ENCODE data around the gene WRAP53.
A peak's percentile ranks its signal among the peaks of the same experiment; 100 is the strongest.
"Not testable (repeated sequence)": the region's sequence is repeated elsewhere in the genome, so short reads cannot be mapped to it uniquely, and the experiment has no call there.

The WRAP53 gene

GRCh38 chr17:7687908-7688807 is at the start of gene WRAP53:
WRAP53 (plus strand) TSS chr17:7688477; CDS start chr17:7688649, 172 bp downstream.
- Mint-ChIP-seq H3K36me3 (peaks cover 30% of the 10 kb centered on the region), H3K9me3 (no peaks in the 10 kb centered on the region), H3K27ac (peak within 1 kb of the TSS; percentile 98), H3K27me3 (peaks cover 5% of the 10 kb centered on the region), H3K4me3 (peak within 1 kb of the TSS; percentile 93), H3K4me1 (peaks cover 42% of the 10 kb centered on the region)
- CTCF ChIA-PET, result interaction anchor here (0.6 to 4.1 kb wide), 24 partner anchors 15 to 335 kb away, joined by 3 to 60 read pairs (median 6); partner anchors contain the start of genes FXR2, MPDU1, SAT2 and SENP3
- DNase-seq, result peak; percentile 97

- peaks cover 23% of the 10 kb centered on the region for H3K4me1 Mint-ChIP-seq
- DNase-seq, result no peak
- H3K27ac Mint-ChIP-seq, result no peak overlapping the region
- H3K27me3 Mint-ChIP-seq, result peaks cover 42% of the 10 kb centered on the region
- no peak overlapping the region for H3K4me3 Mint-ChIP-seq
- CTCF ChIA-PET, result interaction anchor here (3.3 kb wide), 1 partner anchor 8 kb away, joined by 19 read pairs; no protein-coding TSS in a partner anchor
- peaks cover 5% of the 10 kb centered on the region for H3K9me3 Mint-ChIP-seq
- H3K36me3 Mint-ChIP-seq, result no peaks in the 10 kb centered on the region
These were observed 47.5 kb upstream of the WRAP53 start for GRCh38 chr17:7640783-7641182.

DNA sequence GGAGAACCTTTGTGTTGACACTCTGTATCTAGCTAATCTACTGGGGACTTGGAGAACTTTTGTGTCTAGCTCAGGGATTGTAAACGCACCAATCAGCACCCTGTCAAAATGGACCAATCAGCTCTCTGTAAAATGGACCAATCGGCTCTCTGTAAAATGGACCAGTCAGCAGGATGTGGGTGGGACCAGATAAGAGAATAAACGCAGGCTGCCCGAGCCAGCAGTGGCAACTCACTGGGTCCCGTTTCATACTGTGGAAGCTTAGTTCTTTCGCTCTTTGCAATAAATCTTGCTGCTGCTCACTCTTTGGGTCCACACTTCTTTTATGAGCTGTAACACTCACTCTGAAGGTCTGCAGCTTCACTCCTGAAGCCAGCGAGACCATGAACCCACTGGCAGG is 46.6 kb upstream of the WRAP53 start:
- peak; percentile 57 for DNase-seq
- not testable (repeated sequence) for H3K36me3 Mint-ChIP-seq, H3K9me3 Mint-ChIP-seq
- CTCF ChIA-PET, result interaction anchor here (3.3 kb wide), 1 partner anchor 9 kb away, joined by 19 read pairs; no protein-coding TSS in a partner anchor
- peaks cover 23% of the 10 kb centered on the region for H3K4me1 Mint-ChIP-seq
- H3K27ac Mint-ChIP-seq, result peak overlapping the region; percentile 55
- peak overlapping the region; percentile 64 for H3K4me3 Mint-ChIP-seq
- H3K27me3 Mint-ChIP-seq, result peaks cover 38% of the 10 kb centered on the region

DNA sequence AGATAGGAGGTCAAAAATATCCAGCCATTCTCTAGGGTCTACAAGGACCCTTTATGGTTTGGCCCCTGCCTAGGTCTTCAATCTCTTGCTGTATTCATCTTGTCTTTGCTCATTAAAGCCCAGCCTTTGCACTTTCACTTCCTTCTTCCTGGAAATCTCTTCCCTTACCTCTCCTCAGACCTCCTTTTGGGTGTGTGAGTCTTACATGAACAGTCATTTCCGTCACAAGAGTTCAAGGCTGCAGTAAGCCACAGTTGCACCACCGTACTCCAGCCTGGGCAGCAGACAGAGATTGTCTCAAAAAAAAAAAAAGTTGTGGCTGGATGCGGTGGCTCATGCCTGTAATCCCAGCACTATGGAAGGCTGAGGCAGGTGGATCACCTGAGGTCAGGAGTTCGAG is 43.5 kb upstream of the WRAP53 start:
- Mint-ChIP-seq H3K4me1 (peaks cover 24% of the 10 kb centered on the region), H3K27me3 (peaks cover 50% of the 10 kb centered on the region), H3K27ac (peak overlapping the region; percentile 71), H3K36me3 (no peaks in the 10 kb centered on the region), H3K4me3 (no peak overlapping the region), H3K9me3 (peaks cover 5% of the 10 kb centered on the region)
- CTCF ChIA-PET, result no interaction called here
- no peak for DNase-seq

DNA sequence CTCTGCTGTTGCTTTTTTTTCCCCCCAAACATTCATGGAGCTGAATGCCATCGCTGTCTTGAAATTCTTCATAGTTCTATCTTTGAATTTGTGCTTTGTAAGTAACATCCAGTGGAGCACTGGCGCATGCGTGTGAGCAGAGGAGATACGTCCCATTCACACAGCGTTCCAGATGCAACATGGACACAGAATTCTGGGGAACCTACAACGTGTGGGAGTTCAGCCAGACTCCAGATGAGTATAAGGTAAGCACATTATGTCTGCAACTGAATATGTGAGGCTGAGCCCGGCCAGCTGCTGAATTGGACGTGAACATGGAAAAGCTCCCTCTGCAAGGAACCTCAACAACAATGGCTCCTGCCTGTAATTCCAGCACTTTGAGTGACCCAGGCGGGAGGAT is 41.8 kb upstream of the WRAP53 start:
- peaks cover 4% of the 10 kb centered on the region for H3K9me3 Mint-ChIP-seq
- peaks cover 36% of the 10 kb centered on the region for H3K4me1 Mint-ChIP-seq
- peaks cover 60% of the 10 kb centered on the region for H3K27me3 Mint-ChIP-seq
- CTCF ChIA-PET, result no interaction called here
- H3K4me3 Mint-ChIP-seq, result no peak overlapping the region
- H3K36me3 Mint-ChIP-seq, result no peaks in the 10 kb centered on the region
- H3K27ac Mint-ChIP-seq, result no peak overlapping the region
- DNase-seq, result no peak

- Mint-ChIP-seq H3K27me3 (peaks cover 60% of the 10 kb centered on the region), H3K9me3 (no peaks in the 10 kb centered on the region), H3K4me1 (peaks cover 31% of the 10 kb centered on the region), H3K27ac (no peak overlapping the region), H3K4me3 (no peak overlapping the region), H3K36me3 (no peaks in the 10 kb centered on the region)
- CTCF ChIA-PET, result no interaction called here
- no peak for DNase-seq
These were observed 41.3 kb upstream of the WRAP53 start for GRCh38 chr17:7647018-7647417.

- peaks cover 15% of the 10 kb centered on the region for H3K4me1 Mint-ChIP-seq
- no peaks in the 10 kb centered on the region for H3K9me3 Mint-ChIP-seq
- no peak within 1 kb of the TSS for H3K27ac Mint-ChIP-seq
- CTCF ChIA-PET, result interaction anchor here (0.6 to 1.8 kb wide), 2 partner anchors 35 to 287 kb away, joined by 3 to 5 read pairs; no protein-coding TSS in a partner anchor
- peak within 1 kb of the TSS; percentile 71 for H3K4me3 Mint-ChIP-seq
- peaks cover 80% of the 10 kb centered on the region for H3K27me3 Mint-ChIP-seq
- DNase-seq, result peak; percentile 86
- H3K36me3 Mint-ChIP-seq, result no peaks in the 10 kb centered on the region
These were observed 37.7 kb upstream of the WRAP53 start, which contains the start of gene ATP1B2 for GRCh38 chr17:7650509-7651096. ATP1B2 (plus strand) TSS chr17:7650926; CDS start chr17:7651519, 593 bp downstream.

GRCh38 chr17:7651097-7651664 is 37.1 kb upstream of the WRAP53 start:
- Mint-ChIP-seq H3K27ac (no peak overlapping the region), H3K36me3 (no peaks in the 10 kb centered on the region), H3K9me3 (no peaks in the 10 kb centered on the region), H3K4me3 (peak overlapping the region; percentile 69), H3K4me1 (peaks cover 15% of the 10 kb centered on the region), H3K27me3 (peaks cover 80% of the 10 kb centered on the region)
- CTCF ChIA-PET, result interaction anchor here (0.6 to 1.8 kb wide), 2 partner anchors 35 to 287 kb away, joined by 3 to 5 read pairs; no protein-coding TSS in a partner anchor
- DNase-seq, result no peak

- no peak overlapping the region for H3K27ac Mint-ChIP-seq
- H3K4me3 Mint-ChIP-seq, result peak overlapping the region; percentile 13
- H3K27me3 Mint-ChIP-seq, result peaks cover 78% of the 10 kb centered on the region
- CTCF ChIA-PET, result interaction anchor here (1.8 kb wide), 1 partner anchor 34 kb away, joined by 5 read pairs; no protein-coding TSS in a partner anchor
- H3K4me1 Mint-ChIP-seq, result peaks cover 15% of the 10 kb centered on the region
- no peak for DNase-seq
- no peaks in the 10 kb centered on the region for H3K36me3 Mint-ChIP-seq
- no peaks in the 10 kb centered on the region for H3K9me3 Mint-ChIP-seq
These were observed 36.5 kb upstream of the WRAP53 start for GRCh38 chr17:7651665-7652387.

DNA sequence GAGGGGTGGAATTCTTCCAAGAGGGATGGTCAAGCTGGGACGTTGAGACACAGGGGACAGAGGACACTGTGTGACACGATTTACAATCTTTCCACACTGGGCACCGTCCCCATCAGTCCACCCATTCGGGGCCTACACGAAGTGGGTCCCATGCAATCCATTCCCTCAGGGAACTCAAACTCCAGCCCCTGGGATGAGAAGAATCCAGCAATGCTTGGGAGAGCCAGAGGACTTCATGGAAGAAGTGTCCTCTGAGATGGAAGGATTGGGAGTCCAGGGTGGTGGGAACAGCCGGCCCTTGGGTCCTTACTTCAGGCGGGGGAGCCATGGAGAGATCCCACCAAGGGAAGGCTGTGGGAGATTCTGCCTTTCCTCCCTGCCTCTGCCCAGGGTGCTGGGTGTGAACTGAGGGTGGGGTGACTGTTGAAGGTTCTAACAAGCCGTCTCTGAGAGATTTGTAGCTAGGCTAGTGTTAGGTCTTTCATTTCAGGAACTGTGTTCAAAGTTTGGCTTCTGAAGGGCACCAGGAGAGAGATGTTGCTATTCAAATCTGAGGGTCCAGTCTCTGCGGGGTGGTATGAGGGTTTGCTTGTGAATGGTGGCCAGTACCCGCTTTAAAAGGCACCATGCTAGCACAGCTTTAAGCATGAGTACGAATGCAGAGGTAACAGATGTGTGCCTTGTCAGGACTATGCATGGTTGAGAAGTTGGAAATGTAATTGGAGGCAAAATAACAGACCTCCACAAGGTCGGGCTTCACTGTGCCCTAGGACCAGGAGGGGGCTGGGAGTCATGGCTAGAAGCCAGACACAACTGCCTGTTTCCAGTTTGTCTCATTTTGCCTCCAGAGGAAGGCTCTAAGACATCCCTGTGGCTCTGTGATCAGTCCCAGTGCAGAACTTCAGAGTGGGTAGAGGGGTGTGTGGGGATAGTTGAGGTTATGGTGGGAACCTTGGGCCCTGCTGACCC is 35.6 kb upstream of the WRAP53 start:
- peaks cover 15% of the 10 kb centered on the region for H3K4me1 Mint-ChIP-seq
- H3K36me3 Mint-ChIP-seq, result no peaks in the 10 kb centered on the region
- CTCF ChIA-PET, result no interaction called here

GRCh38 chr17:7654832-7655540 is 33.3 kb upstream of the WRAP53 start:
- no peaks in the 10 kb centered on the region for H3K36me3 Mint-ChIP-seq
- CTCF ChIA-PET, result no interaction called here
- H3K9me3 Mint-ChIP-seq, result no peaks in the 10 kb centered on the region
- DNase-seq, result no peak
- peaks cover 53% of the 10 kb centered on the region for H3K27me3 Mint-ChIP-seq
- H3K4me3 Mint-ChIP-seq, result no peak overlapping the region
- H3K4me1 Mint-ChIP-seq, result peaks cover 12% of the 10 kb centered on the region
- H3K27ac Mint-ChIP-seq, result no peak overlapping the region

More for the DNA sequence above, 35.6 kb upstream of the WRAP53 start:
- Mint-ChIP-seq H3K4me3 (no peak overlapping the region), H3K27ac (no peak overlapping the region), H3K27me3 (peaks cover 72% of the 10 kb centered on the region), H3K9me3 (no peaks in the 10 kb centered on the region)
- DNase-seq, result no peak

DNA sequence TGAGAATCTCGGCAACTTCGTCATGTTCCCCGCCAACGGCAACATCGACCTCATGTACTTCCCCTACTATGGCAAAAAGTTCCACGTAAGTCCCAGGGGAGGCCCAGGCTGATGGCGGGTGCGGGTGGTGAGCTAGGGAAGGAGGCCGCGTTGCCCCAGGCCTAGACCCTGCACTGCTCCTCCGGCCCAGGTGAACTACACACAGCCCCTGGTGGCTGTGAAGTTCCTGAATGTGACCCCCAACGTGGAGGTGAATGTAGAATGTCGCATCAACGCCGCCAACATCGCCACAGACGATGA is 32.8 kb upstream of the WRAP53 start:
- Mint-ChIP-seq H3K36me3 (no peaks in the 10 kb centered on the region), H3K27me3 (peaks cover 48% of the 10 kb centered on the region), H3K4me1 (peaks cover 7% of the 10 kb centered on the region), H3K4me3 (no peak overlapping the region), H3K27ac (no peak overlapping the region), H3K9me3 (no peaks in the 10 kb centered on the region)
- CTCF ChIA-PET, result no interaction called here
- DNase-seq, result no peak
